SU-DHL-6 (cell line): Measurements from ENCODE around the gene ABR.

Experiments
- H2AFZ ChIP-seq: fragments of 200-600 bp; sonication (generic); 2 replicates; pipeline ENCODE4 v1.6.1; 2014; ENCODE audit warnings: low read depth, mild to moderate bottlenecking, moderate library complexity, mixed read lengths, antibody characterized with exemption, low read length; ENCODE audit not compliant: severe bottlenecking
- H3F3A ChIP-seq: fragments of 200-600 bp; shearing (Covaris generic); 2 replicates; pipeline ENCODE4 v1.6.0; 2016; ENCODE audit warnings: antibody characterized with exemption, mild to moderate bottlenecking; ENCODE audit not compliant: insufficient read depth
- H3K27ac ChIP-seq: fragments of 200-600 bp; sonication (generic); 2 replicates; pipeline ENCODE4 v1.5.1; 2016; ENCODE audit warnings: low read depth, mild to moderate bottlenecking, low read length, moderate library complexity, mixed read lengths
- H3K27me3 ChIP-seq: fragments of 200-600 bp; sonication (generic), shearing (Covaris generic); 2 replicates; pipeline ENCODE4 v1.6.0; 2014; ENCODE audit warnings: mild to moderate bottlenecking, low read length
- H3K36me3 ChIP-seq: fragments of 200-600 bp; sonication (generic); 2 replicates; pipeline ENCODE4 v1.6.1; 2014; ENCODE audit warnings: mild to moderate bottlenecking, low read length, mixed read lengths
- H3K4me2 ChIP-seq: fragments of 300-600, 200-600 bp; shearing (Covaris generic), sonication (generic); 2 replicates; pipeline ENCODE4 v1.6.0; 2014; ENCODE audit warnings: low read length, low read depth, mild to moderate bottlenecking; ENCODE audit not compliant: poor library complexity, severe bottlenecking
- H3K4me3 ChIP-seq: fragments of 200-600 bp; sonication (generic); 2 replicates; pipeline ENCODE4 v1.5.1; 2014; ENCODE audit warnings: antibody characterized with exemption, low read length, mild to moderate bottlenecking, mixed read lengths; ENCODE audit not compliant: insufficient read depth, poor library complexity, severe bottlenecking
- H3K79me2 ChIP-seq: fragments of 200-600 bp; sonication (generic); 2 replicates; pipeline ENCODE4 v1.6.1; 2014; ENCODE audit warnings: mild to moderate bottlenecking, low read length, moderate library complexity; ENCODE audit not compliant: insufficient read depth
- H3K9ac ChIP-seq: fragments of 200-600 bp; sonication (generic); 2 replicates; pipeline ENCODE4 v1.7.0; 2014; ENCODE audit warnings: mild to moderate bottlenecking, low read length
- H3K9me2 ChIP-seq: fragments of 200-600 bp; sonication (generic); replicated peaks from 2 replicates; pipeline ENCODE4 v1.6.1; 2014; ENCODE audit warnings: low read length; ENCODE audit not compliant: insufficient read depth
- H3K9me3 ChIP-seq: fragments of 200-600 bp; sonication (generic); 2 replicates; pipeline ENCODE4 v1.6.1; 2014; ENCODE audit warnings: low read length, mixed read lengths; ENCODE audit not compliant: insufficient read depth
- H4K20me1 ChIP-seq: fragments of 200-600 bp; sonication (generic); 2 replicates; pipeline ENCODE4 v1.6.1; 2014; ENCODE audit warnings: low read depth, mild to moderate bottlenecking, antibody characterized with exemption, low read length, moderate library complexity, mixed read lengths
- CTCF ChIP-seq: fragments of 200-600 bp; sonication (generic); IDR thresholded peaks from one replicate; pipeline ENCODE4 v1.5.1; 2017; ENCODE audit warnings: antibody characterized with exemption, mild to moderate bottlenecking, low read length, moderate library complexity; ENCODE audit not compliant: insufficient read depth, poor library complexity, severe bottlenecking
- EZH2phosphoT487 ChIP-seq: fragments of 200-600 bp; sonication (generic), shearing (Covaris generic); conservative IDR thresholded peaks from 2 replicates; pipeline ENCODE4 v1.6.1; 2018; ENCODE audit warnings: mild to moderate bottlenecking, antibody characterized with exemption, low read length, moderate library complexity, mixed read lengths

ABR gene

GRCh38 chr17:1169929-1170312 is 9.9 kb downstream of the ABR start:
- H2AFZ ChIP-seq = no peak overlapping the region
- H3K79me2 ChIP-seq = peaks cover 88% of the 10 kb centered on the region
- H3K27me3 ChIP-seq = no peaks in the 10 kb centered on the region
- no peaks in the 10 kb centered on the region for H3K9me3 ChIP-seq
- H4K20me1 ChIP-seq = peaks cover 4% of the 10 kb centered on the region; the same call in 1 of the 2 replicates
- no peak overlapping the region for H3K9ac ChIP-seq
- no peak overlapping the region for H3K4me3 ChIP-seq
- no peak overlapping the region for H3K27ac ChIP-seq
- TF ChIP-seq EZH2phosphoT487 = no peak
- no peak for TF ChIP-seq CTCF
- H3F3A ChIP-seq = peaks cover 1% of the 10 kb centered on the region
- no peak overlapping the region for H3K4me2 ChIP-seq
- no peaks in the 10 kb centered on the region for H3K9me2 ChIP-seq
- no peaks in the 10 kb centered on the region for H3K36me3 ChIP-seq

GRCh38 chr17:1169221-1169928 is 10.4 kb downstream of the ABR start:
- Histone ChIP-seq H3K27ac (no peak overlapping the region), H3F3A (peaks cover 5% of the 10 kb centered on the region), H4K20me1 (peaks cover 4% of the 10 kb centered on the region; the same call in 1 of the 2 replicates), H3K79me2 (peaks cover 89% of the 10 kb centered on the region), H3K9me3 (no peaks in the 10 kb centered on the region), H2AFZ (no peak overlapping the region), H3K9me2 (no peaks in the 10 kb centered on the region), H3K4me2 (no peak overlapping the region), H3K27me3 (no peaks in the 10 kb centered on the region), H3K36me3 (no peaks in the 10 kb centered on the region), H3K9ac (no peak overlapping the region), H3K4me3 (no peak overlapping the region)
- no peak for TF ChIP-seq EZH2phosphoT487
- TF ChIP-seq CTCF = no peak

- TF ChIP-seq EZH2phosphoT487 = no peak
- TF ChIP-seq CTCF = no peak
- Histone ChIP-seq H3K4me2 (no peak overlapping the region), H3K9ac (no peak overlapping the region), H3K9me3 (no peaks in the 10 kb centered on the region), H4K20me1 (peaks cover 4% of the 10 kb centered on the region; the same call in 1 of the 2 replicates), H3F3A (peaks cover 5% of the 10 kb centered on the region), H3K27ac (no peak overlapping the region), H3K4me3 (no peak overlapping the region), H3K9me2 (no peaks in the 10 kb centered on the region), H3K27me3 (no peaks in the 10 kb centered on the region), H2AFZ (no peak overlapping the region), H3K79me2 (peaks cover 85% of the 10 kb centered on the region), H3K36me3 (no peaks in the 10 kb centered on the region)
These were observed 11.1 kb downstream of the ABR start for GRCh38 chr17:1168533-1169220.
